IPS-18c (cell line): Measurements from ENCODE around the gene DNMBP.
"Not testable (repeated sequence)": the region's sequence is repeated elsewhere in the genome, so short reads cannot be mapped to it uniquely, and the experiment has no call there.

ENCODE experiments used
- H3K4me3 ChIP-seq: 2 replicates; pipeline ENCODE4 v1.7.0; 2013; ENCODE audit warnings: low read depth, mild to moderate bottlenecking, low read length, moderate library complexity; ENCODE audit not compliant: insufficient read depth
- H3K9me3 ChIP-seq: one replicate; pipeline ENCODE4 v1.6.1; 2013; ENCODE audit warnings: mild to moderate bottlenecking, low read length, moderate library complexity; ENCODE audit not compliant: control insufficient read depth, insufficient read depth

Gene DNMBP

GRCh38 chr10:99840859-99841258 is 168.9 kb downstream of the DNMBP start:
- H3K9me3 ChIP-seq = not testable (repeated sequence)

GRCh38 chr10:99836711-99837110 is 173.0 kb downstream of the DNMBP start:
- H3K9me3 ChIP-seq = no peaks in the 10 kb centered on the region
- no peak overlapping the region for H3K4me3 ChIP-seq

More at GRCh38 chr10:99840859-99841258, 168.9 kb downstream of the DNMBP start:
- not testable (repeated sequence) for H3K4me3 ChIP-seq

GRCh38 chr10:99835947-99836346 is 173.8 kb downstream of the DNMBP start:
- Histone ChIP-seq H3K9me3 (no peaks in the 10 kb centered on the region), H3K4me3 (no peak overlapping the region)

- Histone ChIP-seq H3K9me3 (no peaks in the 10 kb centered on the region), H3K4me3 (no peak overlapping the region)
Observed at GRCh38 chr10:99834410-99834809, 175.3 kb downstream of the DNMBP start.

- Histone ChIP-seq H3K9me3 (no peaks in the 10 kb centered on the region), H3K4me3 (no peak overlapping the region)
Observed at GRCh38 chr10:99832439-99832838, 177.3 kb downstream of the DNMBP start.

- Histone ChIP-seq H3K4me3 (no peak overlapping the region), H3K9me3 (no peaks in the 10 kb centered on the region)
Observed at GRCh38 chr10:99828464-99828863, 181.3 kb downstream of the DNMBP start.

GRCh38 chr10:99827936-99828335 is 181.8 kb downstream of the DNMBP start:
- Histone ChIP-seq H3K9me3 (no peaks in the 10 kb centered on the region), H3K4me3 (no peak overlapping the region)
